GM13976 (cell line): Measurements from ENCODE around the gene PDE11A.

Experiments used
- DNase-seq: peaks from one replicate; pipeline ENCODE4 v3.0.0; 2012; ENCODE audit warnings: low spot score
- CTCF ChIP-seq: IDR thresholded peaks from 2 replicates; pipeline ENCODE4 v1.5.1; 2012; ENCODE audit warnings: borderline replicate concordance, mild to moderate bottlenecking; ENCODE audit not compliant: insufficient read depth; ENCODE audit errors: extremely low read depth, missing control alignments, control extremely low read depth
- in situ Hi-C: fragments of 300-500 bp; cut with MboI; formaldehyde crosslinking; loops from one replicate; pipeline ENCODE4 v1.12.0; 2022; ENCODE audit warnings: low sequenced_read_pairs, mixed read lengths, inconsistent platforms; ENCODE audit not compliant: unreplicated experiment

Gene PDE11A

GRCh38 chr2:177728399-177728765 lies 344.2 kb downstream of the PDE11A start:
- in situ Hi-C loops: loop anchor here (10.0 to 25.0 kb wide), 2 partner anchors 394 to 566 kb away; no protein-coding TSS in a partner anchor
- DNase-seq: no peak
- no peak for TF ChIP-seq CTCF

- no peak for TF ChIP-seq CTCF
- in situ Hi-C loops: loop anchor here (10.0 to 25.0 kb wide), 2 partner anchors 393 to 565 kb away; no protein-coding TSS in a partner anchor
- DNase-seq: no peak
These were observed 344.8 kb downstream of the PDE11A start for GRCh38 chr2:177727577-177728398.

GRCh38 chr2:177726931-177727348 lies 345.6 kb downstream of the PDE11A start:
- no peak for TF ChIP-seq CTCF
- no peak for DNase-seq
- in situ Hi-C loops: loop anchor here (10.0 to 25.0 kb wide), 2 partner anchors 392 to 565 kb away; no protein-coding TSS in a partner anchor

- TF ChIP-seq CTCF: peak; percentile 85
- DNase-seq: peak; percentile 35
- in situ Hi-C loops: loop anchor here (10.0 to 25.0 kb wide), 2 partner anchors 390 to 562 kb away; no protein-coding TSS in a partner anchor
These were observed 347.9 kb downstream of the PDE11A start for GRCh38 chr2:177724398-177725287.

GRCh38 chr2:177723235-177723634 lies 349.3 kb downstream of the PDE11A start:
- no peak for TF ChIP-seq CTCF
- no peak for DNase-seq
- in situ Hi-C loops: loop anchor here (10.0 kb wide), 1 partner anchor 388 kb away; no protein-coding TSS in a partner anchor
